Spleen (tissue), 11 donors: Measurements from ENCODE around the gene CA10. TPM values are rescaled to one million over a fixed set of nuclear protein-coding genes. Genes with fewer than 3 reads are reported as not detected.

Experiments used
- DNase-seq: peaks from one replicate; pipeline ENCODE4 v3.0.0-alpha.2; 2020
- H3K27ac ChIP-seq, 8 donors: fragments of 200-600 bp; sonication (generic) in 7 of 8; 1 replicate in 4 of 8; 2 replicates in 4 of 8; pipeline versions ENCODE4 v1.5.0 to v1.8.0; 2016 to 2021; ENCODE audit warnings: inconsistent platforms in 4 of 8, mild to moderate bottlenecking in 4 of 8, moderate library complexity in 1 of 8
- H3K27me3 ChIP-seq, 7 donors: fragments of 200-600 bp; sonication (generic) in 6 of 7; replicated peaks in 1 of 7; 1 replicate in 4 of 7; 2 replicates in 3 of 7; pipeline versions ENCODE4 v1.5.0 to v1.8.0; 2016 to 2021; ENCODE audit warnings: inconsistent platforms in 3 of 7, mild to moderate bottlenecking in 1 of 7
- H3K36me3 ChIP-seq, 6 donors: fragments of 200-600 bp; sonication (generic) in 5 of 6; 1 replicate in 4 of 6; 2 replicates in 2 of 6; pipeline versions ENCODE4 v1.5.0 to v1.8.0; 2016 to 2021; ENCODE audit warnings: inconsistent platforms in 2 of 6
- H3K4me1 ChIP-seq, 6 donors: fragments of 200-600 bp; sonication (generic) in 5 of 6; 1 replicate in 3 of 6; 2 replicates in 3 of 6; pipeline versions ENCODE4 v1.5.0 to v1.8.0; 2016 to 2021; ENCODE audit warnings: inconsistent platforms in 3 of 6
- H3K4me3 ChIP-seq, 8 donors: fragments of 200-600 bp; sonication (generic) in 7 of 8; 1 replicate in 4 of 8; 2 replicates in 4 of 8; pipeline versions ENCODE4 v1.5.0 to v1.8.0; 2016 to 2021; ENCODE audit warnings: inconsistent platforms in 4 of 8, mild to moderate bottlenecking in 4 of 8, moderate library complexity in 2 of 8
- H3K9me3 ChIP-seq, 8 donors: fragments of 200-600 bp; sonication (generic) in 7 of 8; 1 replicate in 4 of 8; 2 replicates in 4 of 8; pipeline versions ENCODE4 v1.5.0 to v1.8.0; 2016 to 2021; ENCODE audit warnings: inconsistent platforms in 4 of 8
- CTCF ChIP-seq, 11 experiments: fragments of 200-600 bp in 7 of 11; fragments of 450-650 bp in 4 of 11; sonication (generic) in 4 of 11; IDR thresholded peaks in 8 of 11; conservative IDR thresholded peaks in 3 of 11; 1 replicate in 7 of 11; 2 replicates in 4 of 11; pipeline versions ENCODE4 v1.4.0 to v1.8.0; 2016 to 2021; ENCODE audit warnings: antibody characterized with exemption in 11 of 11, inconsistent platforms in 4 of 11, mild to moderate bottlenecking in 1 of 11
- POLR2A ChIP-seq, 3 donors: fragments of 450-650 bp; IDR thresholded peaks; one replicate each; pipeline ENCODE4 v1.5.1; 2017; ENCODE audit warnings: antibody characterized with exemption in 3 of 3, mild to moderate bottlenecking in 1 of 3
- POLR2AphosphoS5 ChIP-seq, 3 donors: sonication (generic); formaldehyde crosslinking; IDR thresholded peaks; one replicate each; pipeline ENCODE4 v1.5.1; 2017; ENCODE audit warnings: antibody characterized with exemption in 3 of 3
- WGBS, 5 donors: extraction: QIAGEN DNeasy Blood & Tissue Kit in 3 of 5; methylation state at CpG; one replicate each; pipeline versions ENCODE4 v1.1.5 to v1.1.7; 2013 to 2018; 5-methylcytosine and 5-hydroxymethylcytosine counted together
- intact Hi-C: fragments of 100-400 bp; cut with DNase I; formaldehyde crosslinking; loops from one replicate; pipeline ENCODE4 v1.15.0; 2023; ENCODE audit warnings: low total_unique reads
- polyA plus RNA-seq, 3 donors: library from polyadenylated mRNA; stranded (reverse); fragments of 200-250 nt; gene quantifications; one replicate each; pipeline ENCODE4 v1.2.1, GENCODE V29; 2013
- total RNA-seq, 7 donors: library from RNA; depleted of rRNA in 3 of 7; stranded (reverse); fragments of >200 nt in 3 of 7; fragmentation: NEBNext Ultra II Directional in 4 of 7; extraction: Animal tissue kit (Norgen Biotek cat#: 25700) in 4 of 7; gene quantifications; one replicate each; pipeline versions ENCODE4 v1.1.0 to v1.2.1, GENCODE V29; 2016 to 2021
- donor health status: healthy with polysubstance abuse.
- donor health status: DM: no; HTN: no; CAD: no; lungs with moderate emphysema.
- donor health status: DM: no; HTN: no; CAD: no.
- donor health status: Bipolar disorder and iron deficiency.
- donor health status: healthy.
- donor health status: DM: no; HTN: no; CAD: no.
- donor health status: DM: yes; HTN: yes; CAD: no.

CA10 gene
- total and polyA plus RNA-seq, 10 donors = 0.19 to 0.22 TPM; not detected in 8

GRCh38 chr17:51643702-51644490 lies 514.6 kb downstream of the CA10 start:
- intact Hi-C loops = no loop called here
- TF ChIP-seq CTCF (IDR thresholded peaks at IDR 0.05 in 8 of 11, conservative IDR thresholded peaks at IDR 0.05 in 3 of 11) (no peak), POLR2AphosphoS5 (IDR thresholded peaks at IDR 0.05) (no peak), POLR2A (IDR thresholded peaks at IDR 0.05) (no peak)
- Histone ChIP-seq H3K36me3 (no peaks in the 10 kb centered on the region), H3K4me1 (no peaks in the 10 kb centered on the region), H3K4me3 (no peak overlapping the region), H3K9me3 (no peaks in the 10 kb centered on the region), H3K27me3 (peaks cover 0 to 32% (median 0%) of the 10 kb centered on the region in 7 donors), H3K27ac (no peak overlapping the region)
- DNase-seq = no peak
- 78 to 90% (median 83%) methylated on average over 10 of the region's 10 CpGs for WGBS, 5 donors

GRCh38 chr17:51642029-51642428 lies 516.5 kb downstream of the CA10 start:
- intact Hi-C loops = no loop called here
- Histone ChIP-seq H3K4me1 (no peaks in the 10 kb centered on the region), H3K36me3 (no peaks in the 10 kb centered on the region), H3K4me3 (no peak overlapping the region), H3K9me3 (no peaks in the 10 kb centered on the region), H3K27me3 (peaks cover 0 to 25% (median 0%) of the 10 kb centered on the region in 7 donors), H3K27ac (no peak overlapping the region)
- WGBS, 5 donors = 65 to 81% (median 73%) methylated on average over 8 of the region's 8 CpGs
- no peak for DNase-seq
- TF ChIP-seq POLR2AphosphoS5 (IDR thresholded peaks at IDR 0.05) (no peak), CTCF (IDR thresholded peaks at IDR 0.05 in 8 of 11, conservative IDR thresholded peaks at IDR 0.05 in 3 of 11) (no peak), POLR2A (IDR thresholded peaks at IDR 0.05) (no peak)

GRCh38 chr17:51640108-51640622 lies 518.3 kb downstream of the CA10 start:
- WGBS, 5 donors = 41 to 51% (median 43%) methylated on average over 4 of the region's 4 CpGs
- no peak overlapping the region for H3K4me3 ChIP-seq

More at GRCh38 chr17:51640108-51640622, 518.3 kb downstream of the CA10 start:
- intact Hi-C loops = no loop called here
- H3K9me3 ChIP-seq = no peaks in the 10 kb centered on the region
- H3K36me3 ChIP-seq = no peaks in the 10 kb centered on the region
- no peak for DNase-seq
- H3K27me3 ChIP-seq = peaks cover 0 to 23% (median 0%) of the 10 kb centered on the region in 7 donors
- TF ChIP-seq CTCF (IDR thresholded peaks at IDR 0.05 in 8 of 11, conservative IDR thresholded peaks at IDR 0.05 in 3 of 11) (peak in 4 of 11 experiments; percentile 12 to 38 (median 20)), POLR2A (IDR thresholded peaks at IDR 0.05) (no peak), POLR2AphosphoS5 (IDR thresholded peaks at IDR 0.05) (no peak)
- no peaks in the 10 kb centered on the region for H3K4me1 ChIP-seq
- H3K27ac ChIP-seq = no peak overlapping the region
